Measurements from ENCODE around the gene BANF2. TPM values are rescaled to one million over a fixed set of nuclear protein-coding genes. Genes with fewer than 3 reads are reported as not detected.

Gene BANF2
- polyA plus RNA-seq, 3 donors = not detected

- H3K27me3 ChIP-seq (ENCODE audit: control insufficient read depth in 2 of 2, insufficient read depth in 2 of 2, low read length in 2 of 2) = no peaks in the 10 kb centered on the region
- DNase-seq = no peak
- TF ChIP-seq, protein P1, sequence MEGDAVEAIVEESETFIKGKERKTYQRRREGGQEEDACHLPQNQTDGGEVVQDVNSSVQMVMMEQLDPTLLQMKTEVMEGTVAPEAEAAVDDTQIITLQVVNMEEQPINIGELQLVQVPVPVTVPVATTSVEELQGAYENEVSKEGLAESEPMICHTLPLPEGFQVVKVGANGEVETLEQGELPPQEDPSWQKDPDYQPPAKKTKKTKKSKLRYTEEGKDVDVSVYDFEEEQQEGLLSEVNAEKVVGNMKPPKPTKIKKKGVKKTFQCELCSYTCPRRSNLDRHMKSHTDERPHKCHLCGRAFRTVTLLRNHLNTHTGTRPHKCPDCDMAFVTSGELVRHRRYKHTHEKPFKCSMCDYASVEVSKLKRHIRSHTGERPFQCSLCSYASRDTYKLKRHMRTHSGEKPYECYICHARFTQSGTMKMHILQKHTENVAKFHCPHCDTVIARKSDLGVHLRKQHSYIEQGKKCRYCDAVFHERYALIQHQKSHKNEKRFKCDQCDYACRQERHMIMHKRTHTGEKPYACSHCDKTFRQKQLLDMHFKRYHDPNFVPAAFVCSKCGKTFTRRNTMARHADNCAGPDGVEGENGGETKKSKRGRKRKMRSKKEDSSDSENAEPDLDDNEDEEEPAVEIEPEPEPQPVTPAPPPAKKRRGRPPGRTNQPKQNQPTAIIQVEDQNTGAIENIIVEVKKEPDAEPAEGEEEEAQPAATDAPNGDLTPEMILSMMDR (IDR thresholded peaks at IDR 0.05) = no peak
- H3K4me3 ChIP-seq (replicated peaks in 1 of 3; ENCODE audit: low read depth in 2 of 3, low read length in 3 of 3) = no peak overlapping the region
- H4K20me1 ChIP-seq (ENCODE audit: insufficient read depth, low read length) = no peaks in the 10 kb centered on the region
- 52% methylated on average over 3 of the region's 6 CpGs for WGBS (ENCODE audit: insufficient coverage)
- H3K79me2 ChIP-seq (ENCODE audit: insufficient read depth, low read length) = no peaks in the 10 kb centered on the region
- intact Hi-C loops (cut with micrococcal nuclease) = no loop called here
- no peaks in the 10 kb centered on the region for H3K9me3 ChIP-seq (replicated peaks in 1 of 2; ENCODE audit: control insufficient read depth in 1 of 2, insufficient read depth in 1 of 2, low read length in 2 of 2)
- H3K36me3 Mint-ChIP-seq = no peaks in the 10 kb centered on the region
- H3K9ac ChIP-seq (ENCODE audit: insufficient read depth, low read length, poor library complexity, severe bottlenecking) = no peak overlapping the region
- no peak overlapping the region for H3K4me3 Mint-ChIP-seq
- no peak overlapping the region for H3K4me2 ChIP-seq (replicated peaks; ENCODE audit: extremely low read depth, low read length, poor library complexity, severe bottlenecking)
- peaks cover 9 to 10% (median 10%) of the 10 kb centered on the region in 3 donors for H3K27me3 Mint-ChIP-seq (ENCODE audit: low read depth in 3 of 3)
- no peak overlapping the region for H3K27ac Mint-ChIP-seq
- no peaks in the 10 kb centered on the region for H3K36me3 ChIP-seq (replicated peaks in 1 of 2; ENCODE audit: control insufficient read depth in 1 of 2, insufficient read depth in 2 of 2, low read length in 2 of 2)
- H3K27ac ChIP-seq (ENCODE audit: low read depth in 1 of 2, low read length in 2 of 2) = no peak overlapping the region
- H3K4me1 ChIP-seq (ENCODE audit: control insufficient read depth in 1 of 2, insufficient read depth in 2 of 2, low read length in 2 of 2) = no peaks in the 10 kb centered on the region
- no peaks in the 10 kb centered on the region for H3K9me3 Mint-ChIP-seq
- H2AFZ ChIP-seq (ENCODE audit: insufficient read depth, low read depth, low read length, poor library complexity, severe bottlenecking) = no peak overlapping the region
- no peaks in the 10 kb centered on the region for H3K4me1 Mint-ChIP-seq
Observed at GRCh38 chr20:17721802-17722486, 22.2 kb downstream of the BANF2 start.

GRCh38 chr20:17722493-17723300, 22.9 kb downstream of the BANF2 start:
- no peak overlapping the region for H3K4me3 Mint-ChIP-seq
- no peaks in the 10 kb centered on the region for H3K79me2 ChIP-seq (ENCODE audit: insufficient read depth, low read length)
- no peaks in the 10 kb centered on the region for H4K20me1 ChIP-seq (ENCODE audit: insufficient read depth, low read length)
- TF ChIP-seq, protein P1 (IDR thresholded peaks at IDR 0.05) = no peak
- no peaks in the 10 kb centered on the region for H3K27me3 ChIP-seq (ENCODE audit: control insufficient read depth in 2 of 2, insufficient read depth in 2 of 2, low read length in 2 of 2)
- no peak overlapping the region for H3K27ac Mint-ChIP-seq
- intact Hi-C loops (cut with micrococcal nuclease) = no loop called here
- H3K4me1 Mint-ChIP-seq = no peaks in the 10 kb centered on the region
- H2AFZ ChIP-seq (ENCODE audit: insufficient read depth, low read depth, low read length, poor library complexity, severe bottlenecking) = no peak overlapping the region
- 91% methylated on average over 10 of the region's 14 CpGs for WGBS (ENCODE audit: insufficient coverage)
- H3K9me3 Mint-ChIP-seq = no peaks in the 10 kb centered on the region
- no peak overlapping the region for H3K4me2 ChIP-seq (replicated peaks; ENCODE audit: extremely low read depth, low read length, poor library complexity, severe bottlenecking)
- no peak for DNase-seq
- H3K9me3 ChIP-seq (replicated peaks in 1 of 2; ENCODE audit: control insufficient read depth in 1 of 2, insufficient read depth in 1 of 2, low read length in 2 of 2) = no peaks in the 10 kb centered on the region
- H3K4me3 ChIP-seq (replicated peaks in 1 of 3; ENCODE audit: low read depth in 2 of 3, low read length in 3 of 3) = no peak overlapping the region
- no peaks in the 10 kb centered on the region for H3K4me1 ChIP-seq (ENCODE audit: control insufficient read depth in 1 of 2, insufficient read depth in 2 of 2, low read length in 2 of 2)
- H3K36me3 Mint-ChIP-seq = no peaks in the 10 kb centered on the region
- peaks cover 9 to 10% (median 10%) of the 10 kb centered on the region in 3 donors for H3K27me3 Mint-ChIP-seq (ENCODE audit: low read depth in 3 of 3)
- H3K9ac ChIP-seq (ENCODE audit: insufficient read depth, low read length, poor library complexity, severe bottlenecking) = no peak overlapping the region
- no peaks in the 10 kb centered on the region for H3K36me3 ChIP-seq (replicated peaks in 1 of 2; ENCODE audit: control insufficient read depth in 1 of 2, insufficient read depth in 2 of 2, low read length in 2 of 2)
- no peak overlapping the region for H3K27ac ChIP-seq (ENCODE audit: low read depth in 1 of 2, low read length in 2 of 2)
